GM23338 (cell line): Measurements from ENCODE around the gene CHIC2. TPM values are rescaled to one million over a fixed set of nuclear protein-coding genes. Genes with fewer than 3 reads are reported as not detected.

Experiments used
- ATAC-seq: fragments of 200-7000 bp; cut with Tn5 transposase; 3 replicates; pipeline ENCODE4 v1.9.1; 2020
- DNase-seq: peaks from one replicate; pipeline ENCODE4 v3.0.0-alpha.2; 2015; ENCODE audit warnings: low spot score
- H2AFZ ChIP-seq: fragments of 200-600 bp; sonication (generic); 2 replicates; pipeline ENCODE4 v1.8.0; 2016; ENCODE audit warnings: antibody characterized with exemption, mild to moderate bottlenecking, moderate library complexity
- H3F3A ChIP-seq: fragments of 200-600 bp; sonication (generic); replicated peaks from 2 replicates; pipeline ENCODE4 v1.8.0; 2017; ENCODE audit warnings: antibody characterized with exemption, mixed run types, low read depth
- H3K27ac ChIP-seq: fragments of 200-600 bp; sonication (generic); 2 replicates; pipeline ENCODE4 v1.6.1; 2016; ENCODE audit warnings: low read depth
- H3K27me3 ChIP-seq: fragments of 200-600 bp; sonication (generic); 2 replicates; pipeline ENCODE4 v1.8.0; 2016; ENCODE audit warnings: mild to moderate bottlenecking, mixed run types, moderate library complexity; ENCODE audit not compliant: insufficient read depth
- H3K36me3 ChIP-seq: fragments of 200-600 bp; sonication (generic); 2 replicates; pipeline ENCODE4 v1.8.0; 2016; ENCODE audit warnings: mild to moderate bottlenecking; ENCODE audit not compliant: insufficient read depth
- H3K4me1 ChIP-seq: fragments of 200-600 bp; sonication (generic); 2 replicates; pipeline ENCODE4 v1.8.0; 2016; ENCODE audit warnings: mild to moderate bottlenecking, moderate library complexity; ENCODE audit not compliant: insufficient read depth
- H3K4me2 ChIP-seq: fragments of 200-600 bp; sonication (generic); 2 replicates; pipeline ENCODE4 v1.7.1; 2017; ENCODE audit warnings: mixed run types
- H3K4me3 ChIP-seq: fragments of 200-600 bp; sonication (generic); 2 replicates; pipeline ENCODE4 v1.6.1; 2016; ENCODE audit warnings: mixed run types
- H3K79me2 ChIP-seq: fragments of 200-600 bp; sonication (generic); replicated peaks from 2 replicates; pipeline ENCODE4 v1.8.0; 2017; ENCODE audit warnings: mild to moderate bottlenecking; ENCODE audit not compliant: insufficient read depth
- H3K9me2 ChIP-seq: fragments of 200-600 bp; sonication (generic); 2 replicates; pipeline ENCODE4 v1.8.0; 2017; ENCODE audit not compliant: insufficient read depth
- H4K20me1 ChIP-seq: fragments of 200-600 bp; sonication (generic); replicated peaks from 2 replicates; pipeline ENCODE4 v1.8.0; 2017; ENCODE audit warnings: mild to moderate bottlenecking; ENCODE audit not compliant: insufficient read depth
- H3K27ac Mint-ChIP-seq: 2 replicates; pipeline ENCODE4 v1.8.0; 2020; ENCODE audit warnings: inconsistent platforms, mild to moderate bottlenecking, moderate library complexity, mixed read lengths
- H3K27me3 Mint-ChIP-seq: 3 replicates; pipeline ENCODE4 v1.8.0; 2022; ENCODE audit warnings: low read depth, mild to moderate bottlenecking, moderate library complexity, mixed read lengths, inconsistent platforms; ENCODE audit not compliant: insufficient read depth, poor library complexity
- H3K36me3 Mint-ChIP-seq: 3 replicates; pipeline ENCODE4 v1.8.0; 2021; ENCODE audit warnings: low read depth, mild to moderate bottlenecking, inconsistent platforms, moderate library complexity, mixed read lengths
- H3K4me1 Mint-ChIP-seq: 3 replicates; pipeline ENCODE4 v1.8.0; 2020; ENCODE audit warnings: mild to moderate bottlenecking, inconsistent platforms, mixed read lengths
- H3K4me3 Mint-ChIP-seq: 3 replicates; pipeline ENCODE4 v1.8.0; 2021; ENCODE audit warnings: moderate library complexity, mild to moderate bottlenecking, inconsistent platforms, mixed read lengths
- H3K9me3 Mint-ChIP-seq: 3 replicates; pipeline ENCODE4 v1.8.0; 2020; ENCODE audit warnings: moderate library complexity, mild to moderate bottlenecking, inconsistent platforms, mixed read lengths
- EZH2 ChIP-seq: fragments of 200-600 bp; sonication (generic); IDR thresholded peaks from one replicate; pipeline ENCODE4 v1.8.0; 2017; ENCODE audit warnings: antibody characterized with exemption, mild to moderate bottlenecking, low read depth; ENCODE audit not compliant: unreplicated experiment
- EZH2phosphoT487 ChIP-seq: fragments of 200-600 bp; sonication (generic); IDR thresholded peaks from one replicate; pipeline ENCODE4 v1.8.1; 2018; ENCODE audit warnings: antibody characterized with exemption; ENCODE audit not compliant: unreplicated experiment
- JUNB ChIP-seq: IDR thresholded peaks from one replicate; pipeline ENCODE4 v1.6.1; 2016; ENCODE audit warnings: antibody characterized with exemption; ENCODE audit not compliant: unreplicated experiment
- STAT1 ChIP-seq: IDR thresholded peaks from one replicate; pipeline ENCODE4 v1.6.1; 2016; ENCODE audit warnings: antibody characterized with exemption; ENCODE audit not compliant: unreplicated experiment
- ZNF331 ChIP-seq: fragments of 250-450 bp; sonication (Bioruptor Pico); IDR thresholded peaks from 2 replicates; pipeline ENCODE4 v1.5.0; 2020; ENCODE audit warnings: low read depth, mild to moderate bottlenecking, moderate library complexity
- polyA plus RNA-seq: library from polyadenylated mRNA; unstranded; fragments of >200 nt; fragmentation: Nextera tagmentation; extraction: Ambion mirVana; gene quantifications from 2 replicates; pipeline ENCODE4 v1.2.1, GENCODE V29; 2016
- total RNA-seq: library from RNA; depleted of rRNA; stranded (reverse); fragments of >200 nt; shearing (Covaris generic); gene quantifications from 2 replicates; pipeline ENCODE4 v1.2.3, GENCODE V29; 2014
- TF ChIP-seq, protein P1 (sequence below): IDR thresholded peaks from 2 replicates; pipeline ENCODE4 v1.6.1; 2016; ENCODE audit warnings: antibody characterized with exemption
- TF ChIP-seq, protein P2 (sequence below), 2 experiments: fragments of 200-600 bp in 1 of 2; sonication (generic) in 1 of 2; conservative IDR thresholded peaks; 2 replicates each; pipeline versions ENCODE4 v1.5.1 to v1.6.1; 2016 to 2017; ENCODE audit warnings: antibody characterized with exemption in 2 of 2, low read depth in 2 of 2, mild to moderate bottlenecking in 2 of 2, moderate library complexity in 1 of 2

CHIC2 gene
- total and polyA plus RNA-seq, 2 experiments from 2014 or later, result 17.2 to 18.3 TPM

DNA sequence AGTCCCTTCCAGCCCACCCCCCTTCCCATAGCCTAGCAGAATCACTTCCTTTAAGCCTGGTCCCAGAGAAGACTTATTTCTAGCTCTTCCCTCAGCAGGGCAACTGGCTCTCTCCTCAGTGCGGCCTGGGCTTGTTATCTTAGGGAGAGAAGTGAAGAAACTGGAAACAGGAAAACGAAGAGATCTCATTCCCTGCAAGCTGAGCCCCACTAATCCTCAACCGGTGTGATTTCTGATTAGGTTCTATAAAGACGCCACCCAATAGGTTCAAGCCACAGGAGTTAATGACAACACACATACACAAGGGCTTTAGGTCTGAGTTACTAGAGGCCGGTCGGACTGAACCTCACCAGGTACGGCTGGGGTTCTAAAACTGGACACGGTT lies 38.8 kb upstream of the CHIC2 start:
- no peaks in the 10 kb centered on the region for H3K9me3 Mint-ChIP-seq
- ATAC-seq (no peak), DNase-seq (peak; percentile 58)
- no peak for TF ChIP-seq EZH2phosphoT487
- TF ChIP-seq EZH2, result peak; percentile 37
- Histone ChIP-seq H2AFZ (peak overlapping the region; percentile 89; the same call in 1 of the 2 replicates), H3K9me2 (no peaks in the 10 kb centered on the region), H3K27me3 (peaks cover 93% of the 10 kb centered on the region), H3F3A (peaks cover 34% of the 10 kb centered on the region), H3K79me2 (no peaks in the 10 kb centered on the region), H3K4me2 (peak overlapping the region; percentile 84), H3K36me3 (no peaks in the 10 kb centered on the region), H3K4me3 (peak overlapping the region; percentile 54), H4K20me1 (peaks cover 9% of the 10 kb centered on the region; the same call in 1 of the 2 replicates), H3K4me1 (peaks cover 80% of the 10 kb centered on the region), H3K27ac (no peak overlapping the region)
- peak overlapping the region; percentile 66 for H3K4me3 Mint-ChIP-seq
- peaks cover 72% of the 10 kb centered on the region for H3K4me1 Mint-ChIP-seq
- H3K27me3 Mint-ChIP-seq, result peaks cover 97% of the 10 kb centered on the region
- no peak overlapping the region for H3K27ac Mint-ChIP-seq
- no peaks in the 10 kb centered on the region for H3K36me3 Mint-ChIP-seq

DNA sequence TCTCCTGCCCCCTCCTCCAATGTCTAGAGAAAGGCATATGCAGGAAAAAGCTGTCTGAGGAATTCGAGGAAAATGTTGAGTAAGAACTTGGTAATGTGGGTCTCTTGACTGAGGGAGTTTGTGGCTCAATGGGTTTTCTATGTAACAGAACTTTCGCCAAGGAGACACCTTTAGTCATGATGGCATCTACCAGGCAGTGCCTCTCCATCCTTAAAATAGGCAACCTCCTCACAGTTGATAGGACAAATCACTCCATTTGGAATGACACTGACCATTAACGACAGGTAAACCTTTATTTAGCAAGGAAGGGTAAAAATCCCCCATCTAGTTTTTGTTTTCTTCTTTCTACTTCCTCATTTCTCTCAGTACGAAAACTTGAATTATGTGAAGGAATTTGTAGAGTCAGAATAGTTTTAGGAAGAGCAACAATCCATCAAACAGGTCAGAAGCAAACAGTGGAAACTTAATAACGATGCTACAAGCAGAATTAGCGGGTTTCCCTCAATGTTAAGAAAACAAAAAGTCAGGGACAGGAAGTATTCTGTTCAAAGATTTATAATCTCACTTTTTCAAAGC lies 38.2 kb upstream of the CHIC2 start:
- H3K27me3 ChIP-seq, result peaks cover 98% of the 10 kb centered on the region
- H3K9me2 ChIP-seq, result no peaks in the 10 kb centered on the region
- peaks cover 9% of the 10 kb centered on the region; the same call in 1 of the 2 replicates for H4K20me1 ChIP-seq
- H3K4me3 Mint-ChIP-seq, result peak overlapping the region; percentile 66
- TF ChIP-seq ZNF331 (CRISPR knock-in tag), result no peak
- TF ChIP-seq JUNB, result no peak
- peak; percentile 30 for TF ChIP-seq EZH2phosphoT487
- TF ChIP-seq EZH2, result peak; percentile 82
- TF ChIP-seq, protein P1, sequence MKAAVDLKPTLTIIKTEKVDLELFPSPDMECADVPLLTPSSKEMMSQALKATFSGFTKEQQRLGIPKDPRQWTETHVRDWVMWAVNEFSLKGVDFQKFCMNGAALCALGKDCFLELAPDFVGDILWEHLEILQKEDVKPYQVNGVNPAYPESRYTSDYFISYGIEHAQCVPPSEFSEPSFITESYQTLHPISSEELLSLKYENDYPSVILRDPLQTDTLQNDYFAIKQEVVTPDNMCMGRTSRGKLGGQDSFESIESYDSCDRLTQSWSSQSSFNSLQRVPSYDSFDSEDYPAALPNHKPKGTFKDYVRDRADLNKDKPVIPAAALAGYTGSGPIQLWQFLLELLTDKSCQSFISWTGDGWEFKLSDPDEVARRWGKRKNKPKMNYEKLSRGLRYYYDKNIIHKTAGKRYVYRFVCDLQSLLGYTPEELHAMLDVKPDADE, result no peak
- TF ChIP-seq, protein P2, sequence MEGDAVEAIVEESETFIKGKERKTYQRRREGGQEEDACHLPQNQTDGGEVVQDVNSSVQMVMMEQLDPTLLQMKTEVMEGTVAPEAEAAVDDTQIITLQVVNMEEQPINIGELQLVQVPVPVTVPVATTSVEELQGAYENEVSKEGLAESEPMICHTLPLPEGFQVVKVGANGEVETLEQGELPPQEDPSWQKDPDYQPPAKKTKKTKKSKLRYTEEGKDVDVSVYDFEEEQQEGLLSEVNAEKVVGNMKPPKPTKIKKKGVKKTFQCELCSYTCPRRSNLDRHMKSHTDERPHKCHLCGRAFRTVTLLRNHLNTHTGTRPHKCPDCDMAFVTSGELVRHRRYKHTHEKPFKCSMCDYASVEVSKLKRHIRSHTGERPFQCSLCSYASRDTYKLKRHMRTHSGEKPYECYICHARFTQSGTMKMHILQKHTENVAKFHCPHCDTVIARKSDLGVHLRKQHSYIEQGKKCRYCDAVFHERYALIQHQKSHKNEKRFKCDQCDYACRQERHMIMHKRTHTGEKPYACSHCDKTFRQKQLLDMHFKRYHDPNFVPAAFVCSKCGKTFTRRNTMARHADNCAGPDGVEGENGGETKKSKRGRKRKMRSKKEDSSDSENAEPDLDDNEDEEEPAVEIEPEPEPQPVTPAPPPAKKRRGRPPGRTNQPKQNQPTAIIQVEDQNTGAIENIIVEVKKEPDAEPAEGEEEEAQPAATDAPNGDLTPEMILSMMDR (conservative IDR thresholded peaks at IDR 0.05; ENCODE audit: low read depth in 2 of 2), result no peak
- no peak for TF ChIP-seq STAT1
- H3K9me3 Mint-ChIP-seq, result no peaks in the 10 kb centered on the region
- H3K4me1 ChIP-seq, result peaks cover 83% of the 10 kb centered on the region
- peaks cover 73% of the 10 kb centered on the region for H3K4me1 Mint-ChIP-seq
- H3K27me3 Mint-ChIP-seq, result peaks cover 99% of the 10 kb centered on the region
- DNase-seq (peak; percentile 37), ATAC-seq (no peak)
- no peak overlapping the region for H3K27ac ChIP-seq
- H3K27ac Mint-ChIP-seq, result no peak overlapping the region
- no peak overlapping the region for H2AFZ ChIP-seq
- no peaks in the 10 kb centered on the region for H3K36me3 ChIP-seq
- peak overlapping the region; percentile 54 for H3K4me3 ChIP-seq
- no peaks in the 10 kb centered on the region for H3K36me3 Mint-ChIP-seq
- H3K79me2 ChIP-seq, result no peaks in the 10 kb centered on the region
- H3F3A ChIP-seq, result peaks cover 32% of the 10 kb centered on the region
- H3K4me2 ChIP-seq, result peak overlapping the region; percentile 84
